ENCODE results near the gene EOGT.

The EOGT gene

DNA sequence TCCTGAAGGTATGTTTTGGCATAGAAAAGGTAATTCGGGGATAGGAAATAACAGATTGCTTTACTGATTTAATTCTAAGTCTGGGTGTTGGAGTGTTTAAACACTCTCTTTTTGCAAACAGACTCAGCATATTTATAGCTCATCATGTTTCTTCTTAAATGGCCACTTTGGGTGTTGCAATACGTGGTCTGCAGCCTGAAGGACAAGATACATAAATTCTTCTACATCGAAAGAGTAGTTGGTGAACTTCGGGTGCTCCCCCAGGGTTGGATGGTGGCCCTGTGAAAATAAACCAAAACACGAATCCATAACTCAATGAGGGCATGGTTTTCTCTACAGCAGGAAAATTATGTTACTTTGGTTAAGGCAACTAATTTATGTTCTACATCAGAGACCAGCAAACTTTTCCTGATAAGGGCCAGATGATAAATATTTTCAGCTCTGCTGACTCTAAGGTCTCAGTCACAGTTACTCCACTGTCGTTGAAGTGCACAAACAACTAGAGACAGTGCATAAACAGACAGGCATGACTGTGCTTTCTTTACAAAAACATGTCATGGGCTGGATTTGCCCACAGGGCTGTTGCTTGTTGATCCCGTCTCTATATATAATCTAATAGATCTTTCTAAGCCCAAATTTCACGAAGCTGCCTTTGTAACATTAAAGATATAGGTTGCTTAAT lies 35.9 kb downstream of the EOGT start:
- no peak for DNase-seq (ENCODE audit: low spot score)
- TF ChIP-seq, protein P1, sequence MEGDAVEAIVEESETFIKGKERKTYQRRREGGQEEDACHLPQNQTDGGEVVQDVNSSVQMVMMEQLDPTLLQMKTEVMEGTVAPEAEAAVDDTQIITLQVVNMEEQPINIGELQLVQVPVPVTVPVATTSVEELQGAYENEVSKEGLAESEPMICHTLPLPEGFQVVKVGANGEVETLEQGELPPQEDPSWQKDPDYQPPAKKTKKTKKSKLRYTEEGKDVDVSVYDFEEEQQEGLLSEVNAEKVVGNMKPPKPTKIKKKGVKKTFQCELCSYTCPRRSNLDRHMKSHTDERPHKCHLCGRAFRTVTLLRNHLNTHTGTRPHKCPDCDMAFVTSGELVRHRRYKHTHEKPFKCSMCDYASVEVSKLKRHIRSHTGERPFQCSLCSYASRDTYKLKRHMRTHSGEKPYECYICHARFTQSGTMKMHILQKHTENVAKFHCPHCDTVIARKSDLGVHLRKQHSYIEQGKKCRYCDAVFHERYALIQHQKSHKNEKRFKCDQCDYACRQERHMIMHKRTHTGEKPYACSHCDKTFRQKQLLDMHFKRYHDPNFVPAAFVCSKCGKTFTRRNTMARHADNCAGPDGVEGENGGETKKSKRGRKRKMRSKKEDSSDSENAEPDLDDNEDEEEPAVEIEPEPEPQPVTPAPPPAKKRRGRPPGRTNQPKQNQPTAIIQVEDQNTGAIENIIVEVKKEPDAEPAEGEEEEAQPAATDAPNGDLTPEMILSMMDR (IDR thresholded peaks at IDR 0.05; ENCODE audit: extremely low read depth, missing control alignments), result no peak

DNA sequence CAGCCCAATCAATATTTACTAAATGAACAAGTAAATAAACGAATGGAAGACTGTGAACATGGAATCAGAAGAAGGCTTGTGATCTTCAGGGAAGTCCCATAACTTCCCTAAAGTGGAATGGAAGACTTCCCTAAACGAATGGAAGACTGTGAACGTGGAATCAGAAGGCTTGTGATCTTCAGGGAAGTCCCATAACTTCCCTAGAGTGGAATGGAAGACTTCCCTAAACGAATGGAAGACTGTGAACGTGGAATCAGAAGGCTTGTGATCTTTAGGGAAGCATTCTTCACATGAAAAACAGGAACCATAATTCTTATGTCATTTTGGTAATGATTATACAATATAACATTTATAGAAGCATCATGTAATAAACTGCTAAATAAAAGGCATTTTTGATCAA lies 38.8 kb downstream of the EOGT start:
- TF ChIP-seq, protein P1 (IDR thresholded peaks at IDR 0.05; ENCODE audit: extremely low read depth, missing control alignments), result no peak
- DNase-seq (ENCODE audit: low spot score), result no peak

DNA sequence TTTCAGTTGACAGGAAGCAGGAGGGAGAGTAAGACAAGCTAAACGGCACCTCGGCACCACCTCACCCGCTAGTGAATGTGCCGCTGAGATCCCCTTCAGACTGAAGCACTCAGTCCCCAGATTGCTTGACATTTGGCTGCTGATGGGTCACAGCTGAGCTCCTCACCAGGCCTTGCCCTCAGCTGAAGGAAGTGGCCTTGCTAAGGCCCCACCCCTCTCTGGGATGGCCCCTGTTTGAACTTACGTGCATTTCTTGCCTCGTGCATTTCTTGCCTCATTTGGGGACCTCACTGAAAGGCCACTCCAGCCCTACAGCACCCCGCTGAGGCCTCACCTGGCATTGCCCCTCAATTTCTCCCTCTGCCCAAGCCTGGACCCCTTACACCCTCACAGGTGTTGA lies 39.8 kb downstream of the EOGT start:
- DNase-seq (ENCODE audit: low spot score), result no peak
- TF ChIP-seq, protein P1 (IDR thresholded peaks at IDR 0.05; ENCODE audit: extremely low read depth, missing control alignments), result no peak

DNA sequence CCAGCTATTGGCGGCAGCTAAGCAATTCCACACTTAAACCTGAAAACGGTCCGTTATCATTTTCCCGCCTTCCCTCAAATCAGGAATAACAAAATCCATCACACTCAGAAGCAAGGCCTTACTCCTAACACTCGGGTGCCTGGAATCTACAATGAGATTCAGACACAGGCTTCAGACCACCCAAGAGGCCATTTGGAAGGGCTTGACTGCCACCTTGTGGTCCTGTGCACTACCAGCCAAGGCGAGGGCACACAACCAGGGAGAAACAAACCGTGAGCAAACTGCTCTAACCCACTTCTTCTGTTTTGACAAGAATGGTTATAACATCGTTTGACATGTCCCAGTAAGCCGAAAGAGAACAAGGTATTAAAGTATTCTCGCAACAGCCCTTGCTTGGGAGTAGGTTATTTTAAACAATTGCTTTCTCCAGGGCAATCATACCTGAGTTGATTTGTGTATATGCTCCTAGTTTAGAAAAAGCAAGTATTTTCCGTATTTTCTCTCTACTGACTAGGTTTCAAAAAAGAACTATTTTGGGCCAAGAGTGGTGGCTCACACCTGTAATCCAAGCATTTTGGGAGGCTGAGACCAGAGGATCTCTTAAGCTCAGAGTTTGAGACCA lies 41.0 kb downstream of the EOGT start:
- DNase-seq (ENCODE audit: low spot score), result peak; percentile 48
- TF ChIP-seq, protein P1 (IDR thresholded peaks at IDR 0.05; ENCODE audit: extremely low read depth, missing control alignments), result peak; percentile 74

DNA sequence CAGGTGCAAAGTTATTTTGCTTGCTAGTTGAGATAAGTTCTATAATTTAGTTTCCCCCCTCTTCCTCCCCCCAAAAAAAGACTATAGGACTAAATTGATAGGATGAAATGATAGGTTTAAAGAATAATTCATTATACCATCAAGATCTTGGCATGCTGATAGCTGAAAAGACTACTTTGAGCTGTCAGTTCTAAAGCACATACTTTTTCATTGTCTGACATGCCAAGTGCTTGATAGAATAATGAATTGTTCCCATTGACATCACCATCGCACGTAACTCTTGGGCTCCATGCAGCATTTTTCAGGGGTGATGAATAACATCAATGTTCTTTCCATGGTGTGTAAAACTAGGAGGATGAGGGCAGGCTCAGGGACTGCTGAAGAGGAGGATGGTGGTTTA lies 48.8 kb downstream of the EOGT start:
- no peak for DNase-seq (ENCODE audit: low spot score)
- TF ChIP-seq, protein P1 (IDR thresholded peaks at IDR 0.05; ENCODE audit: extremely low read depth, missing control alignments), result no peak

DNA sequence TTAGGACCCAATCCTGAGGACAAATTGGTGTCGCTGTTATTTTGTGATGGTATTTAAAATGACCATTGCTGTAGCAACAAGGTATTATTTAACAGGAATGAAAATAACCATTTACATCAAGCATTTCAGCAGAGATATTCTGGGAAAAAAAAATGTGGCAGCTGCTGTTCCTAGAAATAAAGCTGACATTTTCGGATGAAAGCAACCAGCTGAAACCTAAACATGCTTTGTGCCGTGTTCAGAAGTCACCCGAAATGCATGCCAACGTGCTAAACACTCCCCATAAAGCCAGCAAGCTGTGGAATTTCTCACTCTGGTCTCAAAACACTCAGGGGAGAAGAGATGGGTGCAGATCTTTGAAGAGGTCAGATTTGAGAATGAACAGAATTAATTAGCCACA lies 49.6 kb downstream of the EOGT start:
- DNase-seq (ENCODE audit: low spot score), result no peak
- TF ChIP-seq, protein P1 (IDR thresholded peaks at IDR 0.05; ENCODE audit: extremely low read depth, missing control alignments), result no peak

DNA sequence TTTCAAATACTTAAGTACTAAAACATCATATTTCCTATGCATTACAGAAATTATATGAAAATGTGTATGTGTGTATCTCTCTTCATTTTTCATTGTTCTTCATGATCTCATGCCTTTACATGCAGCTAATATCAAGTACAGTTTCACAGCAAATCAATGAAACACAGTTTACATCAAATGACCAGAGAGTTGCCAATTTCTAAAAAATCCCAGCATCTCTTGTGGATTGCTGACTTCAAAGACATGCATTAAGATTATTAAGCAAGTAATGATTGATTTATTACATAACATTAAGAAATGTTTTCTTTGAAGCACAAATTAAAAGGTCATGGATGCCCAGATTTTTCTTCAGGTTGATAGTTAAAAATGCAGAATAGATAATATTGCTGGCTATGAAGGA lies 50.1 kb downstream of the EOGT start:
- DNase-seq (ENCODE audit: low spot score), result no peak
- TF ChIP-seq, protein P1 (IDR thresholded peaks at IDR 0.05; ENCODE audit: extremely low read depth, missing control alignments), result no peak
